HEK293 (cell line): Measurements from ENCODE around the gene COL24A1.

Source experiments
- CTCF ChIA-PET: fragments of 350-600 bp; formaldehyde crosslinking; extraction: SDS; loops from one replicate; lab custom pipeline; 2021; ENCODE audit warnings: antibody characterized with exemption; lab: Yijun Ruan, JAX
- POLR2A ChIA-PET: fragments of 300-600 bp; formaldehyde crosslinking; extraction: SDS; loops from one replicate; lab custom pipeline; 2020; ENCODE audit warnings: antibody characterized with exemption, inconsistent platforms; lab: Yijun Ruan, JAX
- H3K27ac ChIP-seq: fragments of 200-500 bp; sonication (Bioruptor generic); 2 replicates; pipeline ENCODE4 v1.5.1; 2014; ENCODE audit warnings: low read depth, low read length, control low read depth, inconsistent platforms; ENCODE audit errors: extremely low read depth
- H3K36me3 ChIP-seq, 2 experiments: fragments of 200-500 bp in 1 of 2; sonication (Bioruptor generic) in 1 of 2; 1 replicate in 1 of 2; 2 replicates in 1 of 2; pipeline ENCODE4 v1.5.1; 2014 to 2017; ENCODE audit warnings: inconsistent platforms in 2 of 2, low read length in 2 of 2; ENCODE audit not compliant: control insufficient read depth in 2 of 2, insufficient read depth in 1 of 2
- H3K4me1 ChIP-seq: fragments of 200-500 bp; sonication (Bioruptor generic); 2 replicates; pipeline ENCODE4 v1.5.1; 2014; ENCODE audit warnings: mild to moderate bottlenecking, low read length, inconsistent platforms; ENCODE audit not compliant: control insufficient read depth, insufficient read depth
- H3K4me3 ChIP-seq: 2 replicates; pipeline ENCODE4 v1.5.1; 2011; ENCODE audit warnings: low read depth, mild to moderate bottlenecking, control low read depth, low read length, moderate library complexity
- H3K9me3 ChIP-seq: fragments of 200-500 bp; sonication (Bioruptor generic); 2 replicates; pipeline ENCODE4 v1.5.1; 2014; ENCODE audit warnings: low read depth, low read length, inconsistent platforms; ENCODE audit not compliant: control insufficient read depth, insufficient read depth
- AEBP2 ChIP-seq: fragments of 450-650 bp; formaldehyde crosslinking; IDR thresholded peaks from 2 replicates; pipeline ENCODE4 v1.5.1; 2016; ENCODE audit warnings: missing biosample characterization, missing genetic modification characterization, borderline replicate concordance
- ATF2 ChIP-seq: fragments of 450-650 bp; formaldehyde crosslinking; IDR thresholded peaks from 2 replicates; pipeline ENCODE4 v1.5.1; 2016; ENCODE audit warnings: missing biosample characterization, missing genetic modification characterization, low read depth
- HIC1 ChIP-seq: fragments of 450-650 bp; formaldehyde crosslinking; IDR thresholded peaks from 2 replicates; pipeline ENCODE4 v1.5.1; 2016; ENCODE audit warnings: missing biosample characterization, missing genetic modification characterization
- INSM2 ChIP-seq: fragments of 450-650 bp; formaldehyde crosslinking; IDR thresholded peaks from 2 replicates; pipeline ENCODE4 v1.5.1; 2016; ENCODE audit warnings: missing biosample characterization, missing genetic modification characterization
- PATZ1 ChIP-seq: fragments of 450-650 bp; formaldehyde crosslinking; IDR thresholded peaks from 2 replicates; pipeline ENCODE4 v1.5.1; 2016; ENCODE audit warnings: missing biosample characterization, missing genetic modification characterization
- SP2 ChIP-seq: fragments of 450-650 bp; formaldehyde crosslinking; IDR thresholded peaks from 2 replicates; pipeline ENCODE4 v1.5.1; 2016; ENCODE audit warnings: missing biosample characterization, missing genetic modification characterization
- ZEB2 ChIP-seq: fragments of 450-650 bp; formaldehyde crosslinking; IDR thresholded peaks from 2 replicates; pipeline ENCODE4 v1.5.1; 2016; ENCODE audit warnings: missing biosample characterization, missing genetic modification characterization
- ZNF121 ChIP-seq: fragments of 450-650 bp; formaldehyde crosslinking; IDR thresholded peaks from 2 replicates; pipeline ENCODE4 v1.5.1; 2016; ENCODE audit warnings: missing biosample characterization, missing genetic modification characterization
- ZNF148 ChIP-seq: fragments of 450-650 bp; formaldehyde crosslinking; IDR thresholded peaks from 2 replicates; pipeline ENCODE4 v1.5.0; 2017; ENCODE audit warnings: missing biosample characterization, missing genetic modification characterization, borderline replicate concordance
- ZNF16 ChIP-seq: fragments of 450-650 bp; formaldehyde crosslinking; IDR thresholded peaks from 2 replicates; pipeline ENCODE4 v1.5.1; 2016; ENCODE audit warnings: low read depth, missing biosample characterization, missing genetic modification characterization
- ZNF223 ChIP-seq: fragments of 450-650 bp; formaldehyde crosslinking; IDR thresholded peaks from 2 replicates; pipeline ENCODE4 v1.5.1; 2016; ENCODE audit warnings: missing biosample characterization, missing genetic modification characterization
- ZNF549 ChIP-seq: fragments of 450-650 bp; IDR thresholded peaks from 2 replicates; pipeline ENCODE4 v1.5.1; 2018; ENCODE audit warnings: missing biosample characterization, missing genetic modification characterization, mild to moderate bottlenecking, inconsistent platforms, moderate library complexity
- ZNF658 ChIP-seq: fragments of 450-650 bp; formaldehyde crosslinking; IDR thresholded peaks from 2 replicates; pipeline ENCODE4; 2016; ENCODE audit warnings: missing biosample characterization, missing genetic modification characterization
- ZNF677 ChIP-seq: fragments of 450-650 bp; IDR thresholded peaks from 2 replicates; pipeline ENCODE4 v1.5.0; 2018; ENCODE audit warnings: missing biosample characterization, mild to moderate bottlenecking, missing genetic modification characterization, moderate library complexity
- ZNF76 ChIP-seq: fragments of 450-650 bp; formaldehyde crosslinking; IDR thresholded peaks from 2 replicates; pipeline ENCODE4; 2016; ENCODE audit warnings: low read depth, missing biosample characterization, missing genetic modification characterization, borderline replicate concordance
- ZSCAN5A ChIP-seq: fragments of 450-650 bp; formaldehyde crosslinking; IDR thresholded peaks from 2 replicates; pipeline ENCODE4 v1.5.1; 2016; ENCODE audit warnings: missing biosample characterization, missing genetic modification characterization

Gene COL24A1

GRCh38 chr1:86205741-86206140 is 49.2 kb upstream of the COL24A1 start:
- TF ChIP-seq HIC1 (no peak), INSM2 (tag by site-specific recombination) (no peak), ZNF148 (tag by site-specific recombination) (no peak), ZNF16 (tag by site-specific recombination) (no peak), ZNF76 (tag by site-specific recombination) (no peak), ZNF223 (tag by site-specific recombination) (no peak), SP2 (tag by site-specific recombination) (no peak)
- TF ChIP-seq, all 188 proteins: peak for 0

GRCh38 chr1:86202552-86203340 is 46.2 kb upstream of the COL24A1 start:
- H3K4me1 ChIP-seq, result no peaks in the 10 kb centered on the region
- no peaks in the 10 kb centered on the region for H3K9me3 ChIP-seq
- no peak overlapping the region for H3K27ac ChIP-seq
- CTCF ChIA-PET, result no interaction called here
- H3K4me3 ChIP-seq, result no peak overlapping the region
- no peaks in the 10 kb centered on the region for H3K36me3 ChIP-seq
- TF ChIP-seq ZNF76 (tag by site-specific recombination) (no peak), ZEB2 (tag by site-specific recombination) (no peak), ZNF658 (no peak), AEBP2 (no peak), ZNF121 (no peak)
- TF ChIP-seq, all 188 proteins: peak for 0
- POLR2A ChIA-PET, result no interaction called here

More at GRCh38 chr1:86205741-86206140, 49.2 kb upstream of the COL24A1 start:
- no peaks in the 10 kb centered on the region for H3K9me3 ChIP-seq
- CTCF ChIA-PET, result interaction anchor here (0.5 to 0.7 kb wide), 3 partner anchors 313 to 845 kb away, joined by 3 read pairs; no protein-coding TSS in a partner anchor
- POLR2A ChIA-PET, result no interaction called here
- no peaks in the 10 kb centered on the region for H3K36me3 ChIP-seq
- no peak overlapping the region for H3K4me3 ChIP-seq
- no peaks in the 10 kb centered on the region for H3K4me1 ChIP-seq
- no peak overlapping the region for H3K27ac ChIP-seq

- Histone ChIP-seq H3K27ac (no peak overlapping the region), H3K4me1 (no peaks in the 10 kb centered on the region), H3K9me3 (no peaks in the 10 kb centered on the region), H3K4me3 (no peak overlapping the region; the same call in 1 of the 2 replicates), H3K36me3 (no peaks in the 10 kb centered on the region)
- ChIA-PET POLR2A (no interaction called here), CTCF (interaction anchor here (0.6 kb wide), 1 partner anchor 857 kb away, joined by 3 read pairs; no protein-coding TSS in a partner anchor)
- TF ChIP-seq ZNF549 (tag by site-specific recombination) (no peak), ATF2 (tag by site-specific recombination) (peak; percentile 70), ZNF677 (no peak), ZSCAN5A (tag by site-specific recombination) (no peak), PATZ1 (tag by site-specific recombination) (no peak)
Observed at GRCh38 chr1:86201311-86201710, 44.7 kb upstream of the COL24A1 start.
